ENCODE measurements around the gene DOCK11. TPM values are rescaled to one million over a fixed set of nuclear protein-coding genes. Genes with fewer than 3 reads are reported as not detected.

The DOCK11 gene
- total and polyA plus RNA-seq, 9 of the 15 experiments (the other 6 are each of a cell fraction or from before 2014, with no cell fraction given): 41.8 to 77.8 (median 50.9) TPM

- TF ChIP-seq JUND (IDR thresholded peaks at IDR 0.05; ENCODE audit: borderline replicate concordance, low read depth, low read length) (peak; percentile 81), JUND (tag; IDR thresholded peaks at IDR 0.05; ENCODE audit: borderline replicate concordance, low read depth, low read length) (peak; percentile 74; the same call in 1 of the 3 replicates), ARID1B (IDR thresholded peaks at IDR 0.05) (peak; percentile 73), ZNF586 (CRISPR knock-in tag; conservative IDR thresholded peaks at IDR 0.05) (no peak), MAFK (IDR thresholded peaks at IDR 0.05; ENCODE audit: low read length) (peak; percentile 40; the same call in 1 of the 2 replicates), SOX6 (IDR thresholded peaks at IDR 0.05) (no peak), NFE2 (IDR thresholded peaks at IDR 0.05; ENCODE audit: low read depth) (peak; percentile 80), KAT8 (IDR thresholded peaks at IDR 0.05; ENCODE audit: low read depth) (no peak), NR2C2 (CRISPR knock-in tag; IDR thresholded peaks at IDR 0.05) (no peak), NR2C2 (tag; IDR thresholded peaks at IDR 0.05) (0 out of 2 replicates have a peak, but pooled peaks have one; percentile 1), SP2 (IDR thresholded peaks at IDR 0.05; ENCODE audit: extremely low read depth, low read depth, low read length, poor library complexity, severe bottlenecking) (no peak), E4F1 (CRISPR knock-in tag; IDR thresholded peaks at IDR 0.05; ENCODE audit: borderline replicate concordance) (0 out of 2 replicates have a peak, but pooled peaks have one; percentile 7), RAD51 (IDR thresholded peaks at IDR 0.05; ENCODE audit: borderline replicate concordance, low read depth) (peak; percentile 62), ZKSCAN1 (IDR thresholded peaks at IDR 0.05; ENCODE audit: low read depth, low read length) (peak; percentile 65; the same call in 1 of the 2 replicates), NCOA1 (IDR thresholded peaks at IDR 0.05; ENCODE audit: low read depth) (no peak)
- TF ChIP-seq, protein P1, sequence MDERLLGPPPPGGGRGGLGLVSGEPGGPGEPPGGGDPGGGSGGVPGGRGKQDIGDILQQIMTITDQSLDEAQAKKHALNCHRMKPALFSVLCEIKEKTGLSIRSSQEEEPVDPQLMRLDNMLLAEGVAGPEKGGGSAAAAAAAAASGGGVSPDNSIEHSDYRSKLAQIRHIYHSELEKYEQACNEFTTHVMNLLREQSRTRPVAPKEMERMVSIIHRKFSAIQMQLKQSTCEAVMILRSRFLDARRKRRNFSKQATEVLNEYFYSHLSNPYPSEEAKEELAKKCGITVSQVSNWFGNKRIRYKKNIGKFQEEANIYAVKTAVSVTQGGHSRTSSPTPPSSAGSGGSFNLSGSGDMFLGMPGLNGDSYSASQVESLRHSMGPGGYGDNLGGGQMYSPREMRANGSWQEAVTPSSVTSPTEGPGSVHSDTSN (CRISPR knock-in tag; IDR thresholded peaks at IDR 0.05; ENCODE audit: low read depth): no peak
- TF ChIP-seq, protein P1 (tag; conservative IDR thresholded peaks at IDR 0.05; ENCODE audit: low read depth): 0 out of 2 replicates have a peak, but pooled peaks have one; percentile 1
- TF ChIP-seq, protein P2, sequence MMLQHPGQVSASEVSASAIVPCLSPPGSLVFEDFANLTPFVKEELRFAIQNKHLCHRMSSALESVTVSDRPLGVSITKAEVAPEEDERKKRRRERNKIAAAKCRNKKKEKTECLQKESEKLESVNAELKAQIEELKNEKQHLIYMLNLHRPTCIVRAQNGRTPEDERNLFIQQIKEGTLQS (IDR thresholded peaks at IDR 0.05): peak; percentile 57; the same call in 1 of the 2 replicates
- TF ChIP-seq, protein P2 (CRISPR knock-in tag; conservative IDR thresholded peaks at IDR 0.05): no peak
- TF ChIP-seq, protein P3, sequence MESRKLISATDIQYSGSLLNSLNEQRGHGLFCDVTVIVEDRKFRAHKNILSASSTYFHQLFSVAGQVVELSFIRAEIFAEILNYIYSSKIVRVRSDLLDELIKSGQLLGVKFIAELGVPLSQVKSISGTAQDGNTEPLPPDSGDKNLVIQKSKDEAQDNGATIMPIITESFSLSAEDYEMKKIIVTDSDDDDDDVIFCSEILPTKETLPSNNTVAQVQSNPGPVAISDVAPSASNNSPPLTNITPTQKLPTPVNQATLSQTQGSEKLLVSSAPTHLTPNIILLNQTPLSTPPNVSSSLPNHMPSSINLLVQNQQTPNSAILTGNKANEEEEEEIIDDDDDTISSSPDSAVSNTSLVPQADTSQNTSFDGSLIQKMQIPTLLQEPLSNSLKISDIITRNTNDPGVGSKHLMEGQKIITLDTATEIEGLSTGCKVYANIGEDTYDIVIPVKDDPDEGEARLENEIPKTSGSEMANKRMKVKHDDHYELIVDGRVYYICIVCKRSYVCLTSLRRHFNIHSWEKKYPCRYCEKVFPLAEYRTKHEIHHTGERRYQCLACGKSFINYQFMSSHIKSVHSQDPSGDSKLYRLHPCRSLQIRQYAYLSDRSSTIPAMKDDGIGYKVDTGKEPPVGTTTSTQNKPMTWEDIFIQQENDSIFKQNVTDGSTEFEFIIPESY (CRISPR knock-in tag; IDR thresholded peaks at IDR 0.05): no peak
Observed at GRCh38 chrX:118562582-118563164, 67.1 kb downstream of the DOCK11 start (continued).
